Cardiac fibroblast (primary cell): Measurements from ENCODE around the gene CLK3.

ENCODE experiments used
- DNase-seq, 2 donors: peaks; one replicate each; pipeline versions ENCODE4 v3.0.0 to v3.0.0-alpha.2; 2010; ENCODE audit warnings: low read depth in 2 of 2
- H3K4me3 ChIP-seq, 2 donors: replicated peaks in 1 of 2; 1 replicate in 1 of 2; 2 replicates in 1 of 2; pipeline ENCODE4 v1.5.1; 2011; ENCODE audit warnings: low read depth in 2 of 2, low read length in 2 of 2, mild to moderate bottlenecking in 2 of 2, moderate library complexity in 1 of 2
- CTCF ChIP-seq: IDR thresholded peaks from one replicate; pipeline ENCODE4 v1.5.1; 2011; ENCODE audit warnings: low read depth, mild to moderate bottlenecking, low read length, inconsistent platforms

CLK3 gene

GRCh38 chr15:74663303-74664027 is 47.8 kb downstream of the CLK3 start:
- DNase-seq, result no peak
- no peak for TF ChIP-seq CTCF
- H3K4me3 ChIP-seq, result no peak overlapping the region

GRCh38 chr15:74664028-74664616 is 48.5 kb downstream of the CLK3 start:
- H3K4me3 ChIP-seq, result no peak overlapping the region
- peak; percentile 58 to 65 for DNase-seq
- TF ChIP-seq CTCF, result no peak

GRCh38 chr15:74664670-74665069 is 49.0 kb downstream of the CLK3 start:
- no peak for TF ChIP-seq CTCF
- DNase-seq, result no peak
- no peak overlapping the region for H3K4me3 ChIP-seq

GRCh38 chr15:74667975-74668374 is 52.3 kb downstream of the CLK3 start:
- no peak for DNase-seq
- H3K4me3 ChIP-seq, result no peak overlapping the region
- no peak for TF ChIP-seq CTCF

- no peak for TF ChIP-seq CTCF
Observed at GRCh38 chr15:74669627-74670026, 54.0 kb downstream of the CLK3 start.

GRCh38 chr15:74674161-74674560 is 58.5 kb downstream of the CLK3 start:
- TF ChIP-seq CTCF, result no peak
- DNase-seq, result no peak
- no peak overlapping the region for H3K4me3 ChIP-seq

More at GRCh38 chr15:74669627-74670026, 54.0 kb downstream of the CLK3 start:
- DNase-seq, result no peak
- H3K4me3 ChIP-seq, result no peak overlapping the region
